ENCODE measurements around the gene PIH1D1. TPM values are rescaled to one million over a fixed set of nuclear protein-coding genes. Genes with fewer than 3 reads are reported as not detected.

Gene PIH1D1
- total and polyA plus RNA-seq, 10 of the 15 experiments (the other 5 are each of a cell fraction or from before 2014, with no cell fraction given): 16.1 to 153 (median 106) TPM

- FAIRE-seq (no peak), DNase-seq (ENCODE audit: low read depth, low spot score) (no peak), ATAC-seq (no peak)
- Histone ChIP-seq H3K27ac (ENCODE audit: control insufficient read depth, insufficient read depth) (no peak overlapping the region), H3K79me2 (ENCODE audit: control insufficient read depth, insufficient read depth, low read length) (peaks cover 23% of the 10 kb centered on the region), H3K4me2 (ENCODE audit: control insufficient read depth, insufficient read depth) (no peak overlapping the region), H3K9ac (ENCODE audit: control insufficient read depth, insufficient read depth, low read length) (no peak overlapping the region), H3K4me1 (ENCODE audit: control insufficient read depth, insufficient read depth, low read length) (peaks cover 25% of the 10 kb centered on the region), H3K27me3 (replicated peaks in 1 of 2; ENCODE audit: control insufficient read depth in 2 of 2, insufficient read depth in 2 of 2, low read length in 1 of 2) (no peaks in the 10 kb centered on the region), H3K4me3 (no peak overlapping the region), H2AFZ (ENCODE audit: control insufficient read depth, low read depth, low read length) (no peak overlapping the region), H4K20me1 (ENCODE audit: control insufficient read depth, insufficient read depth) (no peaks in the 10 kb centered on the region), H3K36me3 (ENCODE audit: control insufficient read depth in 2 of 2, insufficient read depth in 2 of 2, low read length in 1 of 2) (peaks cover 0 to 4% of the 10 kb centered on the region in 2 experiments), H3K9me3 (replicated peaks; ENCODE audit: control insufficient read depth, insufficient read depth, low read length) (no peaks in the 10 kb centered on the region)
- in situ Hi-C loops (cut with MboI): no loop called here
- intact Hi-C loops (cut with micrococcal nuclease; ENCODE audit: unreplicated experiment): no loop called here
- RAD21 ChIA-PET (ENCODE audit: unreplicated experiment): interaction anchor here (1.1 to 9.0 kb wide), 2 partner anchors 15 to 64 kb away, joined by 3 to 90 read pairs; no protein-coding TSS in a partner anchor
- POLR2A ChIA-PET: interaction anchor here (0.6 to 6.1 kb wide), 2 partner anchors 11 to 39 kb away, joined by 4 to 44 read pairs; partner anchors contain the start of gene RPS11
- no peak for TF ChIP-seq TCF7 (IDR thresholded peaks at IDR 0.05; ENCODE audit: borderline replicate concordance)
- TF ChIP-seq ZSCAN29 (IDR thresholded peaks at IDR 0.05): no peak
- TF ChIP-seq ZBTB11 (CRISPR knock-in tag; IDR thresholded peaks at IDR 0.05): no peak
- TF ChIP-seq CBFB (IDR thresholded peaks at IDR 0.05; ENCODE audit: low read depth): no peak
- no peak for TF ChIP-seq GATAD2B (conservative IDR thresholded peaks at IDR 0.05; ENCODE audit: low read depth)
- TF ChIP-seq SIX5 (IDR thresholded peaks at IDR 0.05; ENCODE audit: low read depth, low read length, severe bottlenecking): no peak
- no peak for TF ChIP-seq SREBF2 (IDR thresholded peaks at IDR 0.05; ENCODE audit: low read length)
- TF ChIP-seq NFXL1 (IDR thresholded peaks at IDR 0.05; ENCODE audit: borderline replicate concordance): no peak
- no peak for TF ChIP-seq SREBF1 (IDR thresholded peaks at IDR 0.05; ENCODE audit: low read length)
- TF ChIP-seq TCF12 (IDR thresholded peaks at IDR 0.05; ENCODE audit: low read depth, low read length): no peak
- TF ChIP-seq NR2F1 (conservative IDR thresholded peaks at IDR 0.05): no peak
- TF ChIP-seq PAX5 (IDR thresholded peaks at IDR 0.05; ENCODE audit: borderline replicate concordance, low read depth, low read length): no peak
- TF ChIP-seq ZNF384 (IDR thresholded peaks at IDR 0.05; ENCODE audit: borderline replicate concordance, low read depth, low read length): no peak
- BruUV-seq (replicated peaks): no TSS peak
- SMC1A ChIA-PET (ENCODE audit: uncharacterized antibody, unreplicated experiment): interaction anchor here (9.0 kb wide), 1 partner anchor 14 kb away, joined by 53 read pairs; no protein-coding TSS in a partner anchor
- 86% methylated on average over 5 of the region's 5 CpGs for WGBS (ENCODE audit: insufficient coverage, insufficient replicate concordance, low lambda C conversion rate, missing lambda C conversion rate)
- CTCF ChIA-PET: interaction anchor here (0.7 to 4.9 kb wide), 7 partner anchors 11 to 127 kb away, joined by 3 to 31 read pairs (median 3); partner anchors contain the start of gene FLT3LG
Observed at GRCh38 chr19:49455773-49456172, 4.2 kb upstream of the PIH1D1 start.
